OCI-LY1 (cell line): Measurements from ENCODE around the gene CBFA2T3.
"Not testable (repeated sequence)": the region's sequence is repeated elsewhere in the genome, so short reads cannot be mapped to it uniquely, and the experiment has no call there.

Experiments
- CTCF ChIP-seq: fragments of 200-600 bp; sonication (generic), shearing (Covaris generic); IDR thresholded peaks from 2 replicates; pipeline ENCODE4 v1.5.1; 2017; ENCODE audit warnings: mild to moderate bottlenecking, antibody characterized with exemption, low read length, moderate library complexity, mixed read lengths
- EZH2 ChIP-seq: fragments of 200-600 bp; sonication (generic), shearing (Covaris generic); IDR thresholded peaks from 2 replicates; pipeline ENCODE4 v1.8.0; 2017; ENCODE audit warnings: borderline replicate concordance, mixed run types, mild to moderate bottlenecking, antibody characterized with exemption, low read length, moderate library complexity, mixed read lengths

GRCh38 chr16:89016561-89016960 lies 39.6 kb upstream of the CBFA2T3 start:
- not testable (repeated sequence) for TF ChIP-seq CTCF, EZH2
